ENCODE results near the gene CASKIN1. TPM values are rescaled to one million over a fixed set of nuclear protein-coding genes. Genes with fewer than 3 reads are reported as not detected.

The CASKIN1 gene
- total and polyA plus RNA-seq, 10 of the 15 experiments (the other 5 are each of a cell fraction or from before 2014, with no cell fraction given) = 0.03 to 0.33 (median 0.11) TPM; not detected in 5

- TF ChIP-seq PBX3 (IDR thresholded peaks at IDR 0.05; ENCODE audit: insufficient replicate concordance, low read depth, low read length) (peak; percentile 95), CUX1 (IDR thresholded peaks at IDR 0.05; ENCODE audit: insufficient replicate concordance, low read depth, low read length) (no peak), CTCF (IDR thresholded peaks at IDR 0.05 in 2 of 3, conservative IDR thresholded peaks at IDR 0.05 in 1 of 3; ENCODE audit: control insufficient read depth in 2 of 3, extremely low read depth in 1 of 3, insufficient read depth in 1 of 3, low read depth in 3 of 3, low read length in 3 of 3) (no peak), SREBF1 (IDR thresholded peaks at IDR 0.05; ENCODE audit: low read length) (no peak), E4F1 (IDR thresholded peaks at IDR 0.05; ENCODE audit: borderline replicate concordance, partially characterized antibody) (peak; percentile 99), ZNF592 (IDR thresholded peaks at IDR 0.05) (no peak), JUNB (IDR thresholded peaks at IDR 0.05) (no peak), CHD1 (IDR thresholded peaks at IDR 0.05; ENCODE audit: low read depth, low read length) (no peak), MAX (IDR thresholded peaks at IDR 0.05; ENCODE audit: low read depth, low read length) (peak; percentile 89; the same call in 1 of the 2 replicates), ZSCAN29 (IDR thresholded peaks at IDR 0.05) (no peak), NR2C2 (IDR thresholded peaks at IDR 0.05; ENCODE audit: borderline replicate concordance, control insufficient read depth, insufficient read length, low read depth) (no peak)
These were observed 27.0 kb upstream of the CASKIN1 start, which contains the start of gene E4F1 (continued) for GRCh38 chr16:2223221-2223941.
